Liver (tissue), 1 donor: ENCODE results near the gene KLHDC2.

ENCODE experiments used
- MAX ChIP-seq: IDR thresholded peaks from 2 replicates; pipeline ENCODE4 v1.6.1; 2016; ENCODE audit warnings: antibody characterized with exemption
- REST ChIP-seq: IDR thresholded peaks from 2 replicates; pipeline ENCODE4 v1.6.1; 2016; ENCODE audit warnings: antibody characterized with exemption, mild to moderate bottlenecking
- YY1 ChIP-seq: IDR thresholded peaks from 2 replicates; pipeline ENCODE4 v1.6.1; 2016; ENCODE audit warnings: antibody characterized with exemption, mild to moderate bottlenecking

DNA sequence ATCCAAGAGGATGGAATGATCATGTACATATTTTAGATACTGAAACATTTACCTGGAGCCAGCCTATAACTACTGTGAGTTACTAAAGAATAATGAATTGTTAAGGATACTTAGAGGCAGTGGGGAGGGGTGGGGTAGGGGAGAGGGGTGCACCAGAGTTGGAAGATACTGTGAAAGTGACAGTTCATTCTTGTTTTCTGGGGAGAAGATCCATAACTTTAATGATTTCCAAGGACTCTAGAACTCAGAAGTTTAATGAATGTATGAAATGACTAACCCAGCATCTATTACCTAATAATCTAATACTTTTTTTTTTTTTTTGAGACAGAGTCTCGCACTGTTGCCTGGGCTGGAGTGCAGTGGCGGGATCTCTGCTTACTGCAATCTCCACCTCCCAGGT, 10.5 kb downstream of the KLHDC2 start:
- TF ChIP-seq MAX (no peak), YY1 (no peak), REST (no peak)
